GM21360 (cell line): ENCODE results near the gene MTNR1A.

ENCODE experiments used
- ATAC-seq: cut with Tn5 transposase; IDR thresholded peaks from one replicate; pipeline ENCODE4 v1.9.1; 2021; ENCODE audit warnings: mild to moderate bottlenecking, moderate library complexity; ENCODE audit not compliant: unreplicated experiment

The MTNR1A gene

DNA sequence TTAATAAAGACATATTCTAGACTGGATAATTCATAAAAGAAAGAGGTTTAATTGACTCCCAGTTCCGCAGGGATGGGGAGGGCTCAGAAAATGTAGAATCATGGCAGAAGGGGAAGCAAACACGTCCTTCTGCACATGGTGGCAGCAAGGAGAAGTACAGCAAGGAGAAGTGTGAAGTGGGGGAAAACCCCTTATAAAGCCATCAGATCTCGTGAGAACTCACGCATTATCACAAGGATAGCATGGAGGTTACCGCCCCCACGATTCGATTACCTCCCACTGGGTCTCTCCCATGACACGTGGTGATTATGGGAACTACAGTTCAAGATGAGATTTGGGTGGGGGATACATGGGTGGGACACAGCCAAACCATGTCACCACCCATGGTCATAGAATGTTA is 58.3 kb downstream of the MTNR1A start:
- ATAC-seq = no peak

DNA sequence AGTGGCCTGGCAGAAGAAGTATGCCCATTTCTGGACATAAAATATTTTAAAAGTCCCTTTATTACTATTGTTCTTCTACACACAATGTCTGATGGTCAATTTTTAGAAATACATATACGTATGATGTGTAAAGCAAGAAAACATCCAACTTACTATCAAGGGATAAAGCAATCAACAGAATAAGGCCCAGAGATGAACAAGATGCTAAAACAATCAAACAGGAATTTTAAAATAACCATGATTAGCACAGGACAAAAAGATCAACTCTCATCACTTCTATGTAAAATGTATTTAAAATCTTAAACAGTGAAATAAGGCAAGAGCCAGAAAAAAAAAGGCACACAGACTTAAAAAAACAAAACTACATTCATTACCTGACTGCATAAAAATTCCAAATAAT is 60.9 kb downstream of the MTNR1A start:
- ATAC-seq = no peak

DNA sequence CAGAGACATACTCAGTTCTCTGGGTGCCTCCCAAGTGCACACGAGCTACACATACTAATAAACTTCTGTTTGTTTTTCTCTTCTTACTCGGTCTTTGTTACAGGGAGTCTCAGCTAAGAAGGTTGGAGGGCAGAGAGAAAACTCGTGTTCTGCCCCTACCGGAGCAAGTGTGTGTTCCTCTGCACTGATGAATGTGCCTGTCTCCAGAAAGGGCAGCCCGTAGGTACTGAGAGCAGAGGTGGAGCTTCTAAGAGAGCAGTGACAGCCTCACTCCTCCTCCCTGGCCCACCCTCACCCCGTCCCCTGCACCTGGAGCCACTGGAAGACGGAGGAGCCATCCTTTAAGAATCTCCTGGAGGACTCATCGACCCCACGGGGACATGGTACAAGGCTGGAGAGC is 67.6 kb downstream of the MTNR1A start:
- no peak for ATAC-seq

DNA sequence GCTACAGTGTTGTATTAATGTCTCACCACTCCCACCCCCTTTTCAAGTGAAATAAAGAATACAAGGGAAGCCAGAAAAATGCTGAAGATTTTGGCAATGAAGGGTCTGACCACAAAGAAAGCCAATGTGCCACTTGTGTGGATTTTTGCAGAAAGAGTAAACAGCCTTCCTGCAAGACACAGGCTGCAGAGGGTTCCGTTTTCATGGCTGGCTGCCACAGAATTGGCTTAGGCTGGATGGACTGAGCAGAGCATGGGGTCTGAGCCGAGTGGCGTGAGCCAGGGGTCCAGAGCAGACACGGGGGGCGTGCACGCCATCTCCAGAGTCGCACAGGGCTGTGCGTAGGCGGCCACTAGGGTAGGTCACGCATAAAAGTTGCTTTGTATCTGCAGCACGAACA is 69.2 kb downstream of the MTNR1A start:
- ATAC-seq = no peak

DNA sequence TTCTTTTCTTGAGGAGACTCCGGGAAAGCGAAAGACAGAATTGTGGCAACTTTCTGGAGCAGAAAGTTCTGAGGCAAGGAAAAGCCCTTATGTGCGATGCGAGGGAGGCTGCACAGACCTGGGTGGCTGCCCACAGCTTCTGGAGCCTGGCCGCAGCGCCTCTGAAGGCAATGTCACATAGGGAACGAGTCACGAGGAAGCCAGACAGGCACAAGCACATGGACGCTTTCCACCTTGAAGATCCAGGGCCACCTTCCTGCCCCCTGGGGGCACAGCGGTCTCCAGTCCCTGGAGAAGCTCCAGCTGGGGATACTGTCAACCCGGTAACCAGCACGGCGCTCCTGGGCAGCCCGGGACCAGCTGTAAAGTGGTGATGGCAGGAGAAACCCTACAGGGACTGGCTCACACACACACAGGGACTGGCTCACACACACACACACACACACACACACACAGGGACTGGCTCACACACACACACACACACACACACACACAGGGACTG is 69.8 kb downstream of the MTNR1A start:
- ATAC-seq = no peak

DNA sequence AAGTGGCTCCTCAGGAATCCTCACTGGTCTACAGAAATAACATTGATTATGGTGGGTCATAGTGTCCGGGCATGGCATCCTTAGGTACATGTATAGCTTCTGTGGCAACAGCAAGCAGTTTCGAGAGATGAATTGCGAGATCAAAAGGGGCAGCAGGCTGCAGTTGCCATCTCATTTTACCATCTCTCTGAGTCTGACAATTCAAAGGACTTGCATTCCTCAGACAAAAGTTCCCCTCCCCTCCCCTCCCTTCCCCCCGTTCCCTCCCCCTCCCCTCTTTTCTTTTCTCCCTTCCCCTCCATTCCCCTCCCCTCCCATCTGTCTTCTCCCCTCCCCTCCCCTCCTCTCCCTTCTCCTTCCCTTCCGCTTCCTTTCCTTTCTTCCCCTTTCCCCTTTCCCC is 70.2 kb downstream of the MTNR1A start:
- ATAC-seq = no peak

DNA sequence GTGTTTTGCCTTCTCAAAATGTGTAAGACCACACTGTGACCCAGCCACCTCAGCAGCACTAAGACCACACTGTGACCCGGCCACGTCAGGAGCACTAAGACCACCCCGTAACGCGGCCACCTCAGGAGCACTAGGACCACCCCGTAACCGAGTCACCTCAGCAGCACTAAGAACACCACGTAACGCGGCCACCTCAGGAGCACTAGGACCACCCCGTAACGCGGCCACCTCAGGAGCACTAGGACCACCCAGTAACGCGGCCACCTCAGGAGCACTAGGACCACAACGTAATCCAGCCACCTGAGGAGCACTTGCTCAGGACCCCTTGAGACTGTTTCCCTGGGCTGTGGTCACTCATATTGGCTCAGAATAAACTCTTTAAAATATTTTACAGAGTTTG is 71.7 kb downstream of the MTNR1A start:
- no peak for ATAC-seq
